Activated CD4-positive, alpha-beta memory T cell treated with anti-CD3 and anti-CD28 coated beads for 36 hours (primary cell): Measurements from ENCODE around the gene ACIN1. TPM values are rescaled to one million over a fixed set of nuclear protein-coding genes. Genes with fewer than 3 reads are reported as not detected.

Experiments used
- CTCF ChIA-PET: fragments of 350-600 bp; sonication (Branson Sonifier 250); formaldehyde crosslinking; loops from one replicate; lab custom pipeline; 2021; ENCODE audit warnings: antibody characterized with exemption, inconsistent platforms; lab: Charles Lee
- POLR2A ChIA-PET: fragments of 350-600 bp; sonication (Branson Sonifier 250); formaldehyde crosslinking; loops from one replicate; lab custom pipeline; 2021; ENCODE audit warnings: antibody characterized with exemption; lab: Charles Lee
- DNase-seq: peaks from one replicate; pipeline ENCODE4 v3.0.0-alpha.2; 2020
- H3K27ac Mint-ChIP-seq: one replicate; pipeline ENCODE4 v1.8.0; 2021; ENCODE audit warnings: mixed read lengths
- H3K27me3 Mint-ChIP-seq: one replicate; pipeline ENCODE4 v1.8.0; 2021; ENCODE audit warnings: mixed read lengths
- H3K36me3 Mint-ChIP-seq: one replicate; pipeline ENCODE4 v1.8.0; 2021; ENCODE audit warnings: mixed read lengths
- H3K4me1 Mint-ChIP-seq: one replicate; pipeline ENCODE4 v1.8.0; 2021; ENCODE audit warnings: low read depth, mixed read lengths
- H3K4me3 Mint-ChIP-seq: one replicate; pipeline ENCODE4 v1.8.0; 2021; ENCODE audit warnings: mild to moderate bottlenecking, mixed read lengths
- H3K9me3 Mint-ChIP-seq: one replicate; pipeline ENCODE4 v1.8.0; 2021; ENCODE audit warnings: mixed read lengths
- intact Hi-C: fragments of 100-400 bp; cut with micrococcal nuclease; formaldehyde crosslinking; loops from one replicate; pipeline ENCODE4 v1.15.1; 2023
- total RNA-seq, 2 experiments: library from RNA; stranded (reverse); gene quantifications; one replicate each; pipeline ENCODE4 v1.2.3, GENCODE V29; 2021

The ACIN1 gene
- total RNA-seq, 2 experiments from 2014 or later: 148 to 157 TPM

- peaks cover 16% of the 10 kb centered on the region for H3K4me1 Mint-ChIP-seq
- H3K4me3 Mint-ChIP-seq: no peak overlapping the region
- H3K27ac Mint-ChIP-seq: no peak overlapping the region
- ChIA-PET CTCF (interaction anchor here (0.6 to 18.9 kb wide), 8 partner anchors 13 to 136 kb away, joined by 3 to 839 read pairs (median 4); partner anchors contain the start of genes AJUBA and HAUS4), POLR2A (interaction anchor here (1.5 kb wide), 1 partner anchor 67 kb away, joined by 3 read pairs; no protein-coding TSS in a partner anchor)
- peaks cover 4% of the 10 kb centered on the region for H3K36me3 Mint-ChIP-seq
- H3K9me3 Mint-ChIP-seq: no peaks in the 10 kb centered on the region
- DNase-seq: peak; percentile 61
- peaks cover 2% of the 10 kb centered on the region for H3K27me3 Mint-ChIP-seq
- intact Hi-C loops: no loop called here
Observed at GRCh38 chr14:23054000-23054811, 40.7 kb downstream of the ACIN1 start.

GRCh38 chr14:23053426-23053825, 41.5 kb downstream of the ACIN1 start:
- CTCF ChIA-PET: interaction anchor here (0.6 to 18.9 kb wide), 5 partner anchors 15 to 135 kb away, joined by 3 to 839 read pairs (median 68); partner anchors contain the start of gene AJUBA
- no peaks in the 10 kb centered on the region for H3K9me3 Mint-ChIP-seq
- H3K27ac Mint-ChIP-seq: no peak overlapping the region
- DNase-seq: no peak
- peaks cover 16% of the 10 kb centered on the region for H3K4me1 Mint-ChIP-seq
- no peak overlapping the region for H3K4me3 Mint-ChIP-seq
- H3K27me3 Mint-ChIP-seq: peaks cover 2% of the 10 kb centered on the region
- POLR2A ChIA-PET: interaction anchor here (1.5 kb wide), 1 partner anchor 66 kb away, joined by 3 read pairs; no protein-coding TSS in a partner anchor
- H3K36me3 Mint-ChIP-seq: peaks cover 2% of the 10 kb centered on the region
- intact Hi-C loops: no loop called here

GRCh38 chr14:23052671-23053070, 42.3 kb downstream of the ACIN1 start:
- POLR2A ChIA-PET: no interaction called here
- intact Hi-C loops: no loop called here
- Mint-ChIP-seq H3K9me3 (no peaks in the 10 kb centered on the region), H3K27ac (no peak overlapping the region), H3K4me3 (no peak overlapping the region), H3K36me3 (no peaks in the 10 kb centered on the region), H3K27me3 (peaks cover 2% of the 10 kb centered on the region), H3K4me1 (peaks cover 12% of the 10 kb centered on the region)
- DNase-seq: no peak
- CTCF ChIA-PET: interaction anchor here (0.9 to 18.9 kb wide), 3 partner anchors 46 to 78 kb away, joined by 3 to 839 read pairs (median 129); partner anchors contain the start of gene AJUBA

- no peaks in the 10 kb centered on the region for H3K36me3 Mint-ChIP-seq
- H3K9me3 Mint-ChIP-seq: no peaks in the 10 kb centered on the region
- peaks cover 7% of the 10 kb centered on the region for H3K27me3 Mint-ChIP-seq
- no peak overlapping the region for H3K4me3 Mint-ChIP-seq
- DNase-seq: no peak
- CTCF ChIA-PET: interaction anchor here (0.6 to 18.9 kb wide), 3 partner anchors 46 to 193 kb away, joined by 3 to 839 read pairs (median 3); partner anchors contain the start of gene AJUBA
- peaks cover 12% of the 10 kb centered on the region for H3K4me1 Mint-ChIP-seq
- intact Hi-C loops: no loop called here
- no peak overlapping the region for H3K27ac Mint-ChIP-seq
- POLR2A ChIA-PET: interaction anchor here (1.3 kb wide), 1 partner anchor 14 kb away, joined by 5 read pairs; no protein-coding TSS in a partner anchor
Observed at GRCh38 chr14:23052182-23052623, 42.7 kb downstream of the ACIN1 start.

GRCh38 chr14:23051141-23052057, 43.5 kb downstream of the ACIN1 start:
- DNase-seq: no peak
- ChIA-PET CTCF (interaction anchor here (0.6 to 18.9 kb wide), 5 partner anchors 17 to 192 kb away, joined by 3 to 839 read pairs (median 3); partner anchors contain the start of gene AJUBA), POLR2A (interaction anchor here (1.1 to 1.3 kb wide), 2 partner anchors 13 to 64 kb away, joined by 3 to 5 read pairs; no protein-coding TSS in a partner anchor)
- H3K4me1 Mint-ChIP-seq: peaks cover 5% of the 10 kb centered on the region
- H3K27me3 Mint-ChIP-seq: peaks cover 6% of the 10 kb centered on the region
- no peak overlapping the region for H3K27ac Mint-ChIP-seq
- H3K4me3 Mint-ChIP-seq: no peak overlapping the region
- intact Hi-C loops: no loop called here
- no peaks in the 10 kb centered on the region for H3K36me3 Mint-ChIP-seq
- H3K9me3 Mint-ChIP-seq: no peaks in the 10 kb centered on the region

GRCh38 chr14:23049011-23049410, 45.9 kb downstream of the ACIN1 start:
- Mint-ChIP-seq H3K27ac (no peak overlapping the region), H3K27me3 (peaks cover 5% of the 10 kb centered on the region), H3K36me3 (no peaks in the 10 kb centered on the region), H3K9me3 (no peaks in the 10 kb centered on the region), H3K4me3 (no peak overlapping the region), H3K4me1 (no peaks in the 10 kb centered on the region)
- ChIA-PET CTCF (interaction anchor here (1.1 to 2.0 kb wide), 3 partner anchors 9 to 63 kb away, joined by 3 to 5 read pairs (median 5); no protein-coding TSS in a partner anchor), POLR2A (no interaction called here)
- no peak for DNase-seq
- intact Hi-C loops: no loop called here

- intact Hi-C loops: no loop called here
- Mint-ChIP-seq H3K4me1 (no peaks in the 10 kb centered on the region), H3K36me3 (no peaks in the 10 kb centered on the region), H3K27me3 (peaks cover 5% of the 10 kb centered on the region), H3K27ac (no peak overlapping the region), H3K4me3 (no peak overlapping the region), H3K9me3 (no peaks in the 10 kb centered on the region)
- no peak for DNase-seq
- CTCF ChIA-PET: interaction anchor here (1.7 to 2.0 kb wide), 2 partner anchors 21 to 62 kb away, joined by 5 read pairs; no protein-coding TSS in a partner anchor
- POLR2A ChIA-PET: no interaction called here
Observed at GRCh38 chr14:23047751-23048693, 46.9 kb downstream of the ACIN1 start.

GRCh38 chr14:23047034-23047634, 47.8 kb downstream of the ACIN1 start:
- ChIA-PET POLR2A (no interaction called here), CTCF (interaction anchor here (0.9 to 1.3 kb wide), 3 partner anchors 21 to 61 kb away, joined by 3 to 4 read pairs (median 3); no protein-coding TSS in a partner anchor)
- peaks cover 5% of the 10 kb centered on the region for H3K27me3 Mint-ChIP-seq
- no peak overlapping the region for H3K27ac Mint-ChIP-seq
- no peaks in the 10 kb centered on the region for H3K9me3 Mint-ChIP-seq
- H3K36me3 Mint-ChIP-seq: no peaks in the 10 kb centered on the region
- intact Hi-C loops: no loop called here
- H3K4me3 Mint-ChIP-seq: no peak overlapping the region
- H3K4me1 Mint-ChIP-seq: no peaks in the 10 kb centered on the region
- no peak for DNase-seq

- Mint-ChIP-seq H3K36me3 (no peaks in the 10 kb centered on the region), H3K4me1 (no peaks in the 10 kb centered on the region)
- intact Hi-C loops: no loop called here
Observed at GRCh38 chr14:23045419-23046357, 49.2 kb downstream of the ACIN1 start.

More at GRCh38 chr14:23045419-23046357, 49.2 kb downstream of the ACIN1 start:
- no peak overlapping the region for H3K4me3 Mint-ChIP-seq
- no peak for DNase-seq
- ChIA-PET POLR2A (no interaction called here), CTCF (interaction anchor here (1.3 kb wide), 1 partner anchor 59 kb away, joined by 4 read pairs; no protein-coding TSS in a partner anchor)
- peaks cover 5% of the 10 kb centered on the region for H3K27me3 Mint-ChIP-seq
- H3K27ac Mint-ChIP-seq: no peak overlapping the region
- no peaks in the 10 kb centered on the region for H3K9me3 Mint-ChIP-seq
